NCI-H748 (cell line): ENCODE data around the gene TBC1D22A.
"Not testable (repeated sequence)": the region's sequence is repeated elsewhere in the genome, so short reads cannot be mapped to it uniquely, and the experiment has no call there.

Experiments used
- DNase-seq: peaks from one replicate; lab custom pipeline; 2025; ENCODE audit not compliant: unreplicated experiment; lab: John Stamatoyannopoulos, UW

The TBC1D22A gene

GRCh38 chr22:47040486-47041270 lies 278.2 kb downstream of the TBC1D22A start:
- no peak for DNase-seq

GRCh38 chr22:47041271-47042115 lies 279.0 kb downstream of the TBC1D22A start:
- no peak for DNase-seq

- no peak for DNase-seq
These were observed 279.8 kb downstream of the TBC1D22A start for GRCh38 chr22:47042116-47042825.

- no peak for DNase-seq
These were observed 280.5 kb downstream of the TBC1D22A start for GRCh38 chr22:47042861-47043496.

- peak; percentile 94 for DNase-seq
These were observed 281.6 kb downstream of the TBC1D22A start for GRCh38 chr22:47043835-47044721.

GRCh38 chr22:47044722-47045535 lies 282.5 kb downstream of the TBC1D22A start:
- DNase-seq, result no peak

- no peak for DNase-seq
These were observed 283.4 kb downstream of the TBC1D22A start for GRCh38 chr22:47045691-47046410.

GRCh38 chr22:47046411-47047065 lies 284.1 kb downstream of the TBC1D22A start:
- no peak for DNase-seq

GRCh38 chr22:47047321-47048122 lies 285.1 kb downstream of the TBC1D22A start:
- DNase-seq, result no peak

- peak; percentile 24 for DNase-seq
These were observed 285.9 kb downstream of the TBC1D22A start for GRCh38 chr22:47048123-47049077.

GRCh38 chr22:47049078-47049624 lies 286.7 kb downstream of the TBC1D22A start:
- no peak for DNase-seq

- DNase-seq, result not testable (repeated sequence)
These were observed 287.4 kb downstream of the TBC1D22A start for GRCh38 chr22:47049736-47050400.

- no peak for DNase-seq
These were observed 288.1 kb downstream of the TBC1D22A start for GRCh38 chr22:47050401-47051051.

- DNase-seq, result peak; percentile 46
These were observed 289.1 kb downstream of the TBC1D22A start for GRCh38 chr22:47051441-47052071.
